Thoracic aorta (tissue), 2 donors: ENCODE data around the gene MMP3. TPM values are rescaled to one million over a fixed set of nuclear protein-coding genes. Genes with fewer than 3 reads are reported as not detected.

Experiments used
- ATAC-seq: fragments of 150-250 bp; one replicate; pipeline ENCODE4 v1.8.0; 2017; ENCODE audit warnings: low read depth; ENCODE audit not compliant: insufficient number of reproducible peaks, low FRiP score
- DNase-seq: peaks from one replicate; pipeline ENCODE4 v3.0.0-alpha.2; 2020; ENCODE audit warnings: low spot score
- H3K27ac ChIP-seq, 2 donors: fragments of 200-600 bp; sonication (generic); 1 replicate in 1 of 2; 2 replicates in 1 of 2; pipeline ENCODE4 v1.5.1; 2016; ENCODE audit warnings: mild to moderate bottlenecking in 2 of 2, moderate library complexity in 2 of 2
- H3K27me3 ChIP-seq: fragments of 200-600 bp; sonication (generic); replicated peaks from 2 replicates; pipeline ENCODE4 v1.6.0; 2016; ENCODE audit warnings: mild to moderate bottlenecking; ENCODE audit not compliant: insufficient read depth
- H3K36me3 ChIP-seq: fragments of 200-600 bp; sonication (generic); one replicate; pipeline ENCODE4 v1.5.1; 2016
- H3K4me1 ChIP-seq, 2 donors: fragments of 200-600 bp; sonication (generic); 1 replicate in 1 of 2; 2 replicates in 1 of 2; pipeline versions ENCODE4 v1.5.1 to v1.6.0; 2016; ENCODE audit warnings: low read depth in 2 of 2, mild to moderate bottlenecking in 1 of 2; ENCODE audit not compliant: control insufficient read depth in 1 of 2
- H3K4me3 ChIP-seq: fragments of 200-600 bp; sonication (generic); 2 replicates; pipeline ENCODE4 v1.5.1; 2016; ENCODE audit warnings: mild to moderate bottlenecking
- H3K9me3 ChIP-seq: fragments of 200-600 bp; sonication (generic); 2 replicates; pipeline ENCODE4 v1.5.1; 2016
- CTCF ChIP-seq: fragments of 200-600 bp; sonication (generic); IDR thresholded peaks from one replicate; pipeline ENCODE4 v1.5.1; 2019; ENCODE audit warnings: antibody characterized with exemption
- total RNA-seq, 2 donors: library from RNA; depleted of rRNA; stranded (reverse); fragments of >200 nt; gene quantifications; one replicate each; pipeline versions ENCODE4 v1.1.0 to v1.2.3, GENCODE V29; 2016

MMP3 gene
- total RNA-seq, 2 donors from 2014 or later, result 4.2 to 8.9 TPM

- Histone ChIP-seq H3K4me1 (no peaks in the 10 kb centered on the region), H3K36me3 (no peaks in the 10 kb centered on the region), H3K27ac (no peak overlapping the region), H3K4me3 (no peak overlapping the region), H3K9me3 (no peaks in the 10 kb centered on the region), H3K27me3 (no peaks in the 10 kb centered on the region)
- DNase-seq, result no peak
- no peak for TF ChIP-seq CTCF
- no peak for ATAC-seq
Measured at GRCh38 chr11:102793677-102794290, 49.6 kb downstream of the MMP3 start.

- no peak overlapping the region for H3K4me3 ChIP-seq
- TF ChIP-seq CTCF, result no peak
- no peaks in the 10 kb centered on the region for H3K27me3 ChIP-seq
- no peak for DNase-seq
- H3K27ac ChIP-seq, result no peak overlapping the region
- ATAC-seq, result no peak
- H3K9me3 ChIP-seq, result no peaks in the 10 kb centered on the region
- no peaks in the 10 kb centered on the region for H3K4me1 ChIP-seq
- H3K36me3 ChIP-seq, result no peaks in the 10 kb centered on the region
Measured at GRCh38 chr11:102792604-102793003, 50.8 kb downstream of the MMP3 start.

GRCh38 chr11:102791271-102792036 lies 52.0 kb downstream of the MMP3 start:
- H3K4me3 ChIP-seq, result no peak overlapping the region
- ATAC-seq (no peak), DNase-seq (no peak)
- no peak overlapping the region for H3K27ac ChIP-seq
- H3K36me3 ChIP-seq, result no peaks in the 10 kb centered on the region
- no peaks in the 10 kb centered on the region for H3K4me1 ChIP-seq
- no peaks in the 10 kb centered on the region for H3K27me3 ChIP-seq
- no peak for TF ChIP-seq CTCF
- H3K9me3 ChIP-seq, result no peaks in the 10 kb centered on the region

- H3K27ac ChIP-seq, result no peak overlapping the region
- no peaks in the 10 kb centered on the region for H3K36me3 ChIP-seq
- H3K9me3 ChIP-seq, result no peaks in the 10 kb centered on the region
- no peak for DNase-seq
- TF ChIP-seq CTCF, result no peak
- no peaks in the 10 kb centered on the region for H3K27me3 ChIP-seq
- ATAC-seq, result no peak
- no peaks in the 10 kb centered on the region for H3K4me1 ChIP-seq
- no peak overlapping the region for H3K4me3 ChIP-seq
Measured at GRCh38 chr11:102788334-102788995, 54.9 kb downstream of the MMP3 start.

Other genes starting within 250 kb of the MMP3 start
- gene MMP20, start 218.3 kb downstream of the MMP3 start, total RNA-seq, result not detected
- not detected for gene MMP27, start 137.8 kb downstream of the MMP3 start, total RNA-seq
- gene MMP8, start 118.7 kb downstream of the MMP3 start, total RNA-seq, result not detected
- gene MMP10, start 63.0 kb downstream of the MMP3 start, total RNA-seq, result not detected
- gene MMP1, start 45.4 kb downstream of the MMP3 start, total RNA-seq, result under 1 TPM in 1 of 2 donors, not detected in 1; 0.71 TPM
- gene MMP12, start 31.4 kb upstream of the MMP3 start, total RNA-seq, result not detected
- gene MMP13, start 112.1 kb upstream of the MMP3 start, total RNA-seq, result not detected
- gene DCUN1D5, start 248.6 kb upstream of the MMP3 start, total RNA-seq, result 10 to 100 TPM; 26.5 to 63.0 TPM